HG02852 (cell line): ENCODE measurements around the gene KCNH1.

Source experiments
- ATAC-seq: cut with Tn5 transposase; IDR thresholded peaks from one replicate; pipeline ENCODE4 v1.9.1; 2021; ENCODE audit warnings: mild to moderate bottlenecking, moderate library complexity; ENCODE audit not compliant: unreplicated experiment

KCNH1 gene

GRCh38 chr1:210771131-210771530 is 362.8 kb downstream of the KCNH1 start:
- ATAC-seq, result no peak

DNA sequence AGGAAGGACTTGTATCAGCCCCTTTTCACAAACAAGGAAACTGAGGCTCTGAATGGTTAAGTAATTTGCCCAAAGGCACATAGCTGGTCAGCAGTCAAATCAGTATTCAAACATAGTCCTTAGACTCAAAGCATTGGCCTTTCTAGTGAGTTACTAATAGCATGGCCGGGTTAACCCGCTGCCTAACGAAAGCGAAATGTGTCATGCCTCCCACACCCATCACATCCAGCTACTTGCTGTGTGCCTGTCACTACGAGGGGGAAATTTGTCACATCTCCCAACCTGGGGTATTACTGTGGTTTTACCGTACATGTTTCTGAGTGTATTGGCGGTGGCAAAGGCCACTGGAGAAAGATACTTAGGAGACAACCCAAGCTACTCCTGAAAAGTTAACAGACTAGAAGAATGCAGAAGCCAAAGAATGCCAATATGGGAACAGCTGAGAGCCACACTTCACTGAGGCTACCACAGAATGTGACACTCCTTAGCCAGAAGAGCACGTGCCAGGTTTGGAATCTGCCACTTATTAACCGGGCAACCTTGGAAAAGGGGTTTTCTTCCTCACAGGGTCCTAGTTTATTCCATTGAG is 363.5 kb downstream of the KCNH1 start:
- no peak for ATAC-seq

DNA sequence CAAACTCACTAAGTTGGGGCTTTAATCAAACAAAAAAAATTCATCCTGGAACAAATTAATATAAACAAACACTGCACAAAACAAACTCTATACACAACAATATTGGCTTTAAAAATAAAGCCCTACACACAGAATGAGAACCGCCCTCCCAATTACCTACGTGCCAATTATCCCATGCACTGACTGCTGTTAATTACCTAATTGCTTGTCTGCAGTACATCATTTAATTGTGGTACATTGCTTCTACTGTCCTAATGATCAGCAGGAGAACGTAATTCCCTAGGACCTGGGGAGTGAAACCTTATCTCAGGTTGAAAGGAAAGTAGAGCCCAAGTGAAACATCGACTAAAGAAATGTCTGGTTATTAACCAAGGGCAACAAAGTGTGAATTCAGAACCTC is 364.5 kb downstream of the KCNH1 start:
- ATAC-seq, result no peak

DNA sequence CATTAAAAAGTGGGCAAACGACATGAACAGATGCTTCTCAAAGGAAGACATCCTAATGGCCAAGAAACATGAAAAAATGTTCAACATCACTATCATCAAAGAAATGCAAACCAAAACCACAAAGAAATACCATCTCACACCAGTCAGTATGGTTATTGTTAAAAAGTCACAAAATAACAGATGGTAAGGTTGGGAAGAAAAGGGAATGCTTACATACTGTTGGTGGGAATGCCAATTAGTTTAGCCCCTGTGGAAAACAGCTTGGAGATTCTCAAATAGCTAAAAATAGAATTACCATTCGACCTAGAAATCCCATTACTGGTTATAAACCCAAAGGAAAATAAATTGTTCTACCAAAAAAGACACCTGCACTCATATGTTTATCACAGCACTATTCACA is 369.4 kb downstream of the KCNH1 start:
- ATAC-seq, result no peak

- no peak for ATAC-seq
Measured at GRCh38 chr1:210758761-210759160, 375.2 kb downstream of the KCNH1 start.

DNA sequence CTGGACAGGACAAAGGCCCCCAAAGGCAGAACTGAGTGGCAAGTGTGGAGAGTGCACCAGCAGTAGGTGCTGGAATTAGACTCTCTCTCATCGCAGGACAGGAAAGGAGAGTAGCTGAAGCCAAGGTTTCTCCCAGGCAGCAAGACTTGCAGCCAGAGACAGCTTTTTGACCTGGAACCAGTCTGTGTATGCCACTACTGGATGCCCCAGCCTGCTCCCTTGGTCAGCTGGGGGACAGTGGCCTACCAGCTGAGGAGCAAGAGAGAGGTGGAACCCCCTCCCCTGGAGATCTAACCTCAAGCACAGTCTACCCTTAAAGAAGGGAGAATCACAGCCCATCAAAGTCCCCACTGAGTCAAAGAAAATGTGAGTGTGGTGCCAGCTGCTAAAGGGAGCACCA is 375.7 kb downstream of the KCNH1 start:
- no peak for ATAC-seq

GRCh38 chr1:210757677-210758076 is 376.3 kb downstream of the KCNH1 start:
- ATAC-seq, result no peak

DNA sequence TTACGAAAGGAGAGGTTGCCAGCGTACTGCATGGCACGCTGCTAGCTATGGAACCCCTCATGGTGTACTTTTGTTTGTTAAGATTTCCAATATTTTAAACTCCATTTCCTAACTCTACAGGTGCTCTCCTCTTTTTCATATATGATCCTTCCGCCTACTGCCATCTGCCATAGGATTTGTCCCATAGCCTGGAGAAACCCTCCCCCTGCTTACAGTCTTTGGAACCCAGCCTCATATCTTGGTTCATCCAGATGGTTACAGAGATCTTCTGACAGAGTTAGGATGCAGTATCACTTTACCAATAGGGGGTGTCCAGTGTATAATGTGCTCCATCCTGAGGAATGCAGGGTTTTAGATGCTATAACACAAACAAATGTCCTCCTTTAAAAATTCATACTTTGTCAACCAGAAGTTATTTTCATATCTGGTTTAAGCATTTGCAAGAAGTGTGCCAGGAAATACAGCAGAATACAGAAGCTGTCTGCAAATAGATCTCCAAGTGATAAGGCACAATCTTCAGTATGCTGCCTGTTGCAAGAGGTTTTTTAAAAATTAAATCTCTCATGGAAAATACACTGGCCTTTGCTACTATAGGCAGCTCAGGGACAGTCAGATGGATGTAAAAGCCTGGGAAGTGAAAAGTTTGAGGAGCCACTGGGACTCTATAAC is 377.8 kb downstream of the KCNH1 start:
- ATAC-seq, result no peak

- no peak for ATAC-seq
Measured at GRCh38 chr1:210754878-210755665, 378.9 kb downstream of the KCNH1 start.

GRCh38 chr1:210751911-210752310 is 382.0 kb downstream of the KCNH1 start:
- no peak for ATAC-seq

DNA sequence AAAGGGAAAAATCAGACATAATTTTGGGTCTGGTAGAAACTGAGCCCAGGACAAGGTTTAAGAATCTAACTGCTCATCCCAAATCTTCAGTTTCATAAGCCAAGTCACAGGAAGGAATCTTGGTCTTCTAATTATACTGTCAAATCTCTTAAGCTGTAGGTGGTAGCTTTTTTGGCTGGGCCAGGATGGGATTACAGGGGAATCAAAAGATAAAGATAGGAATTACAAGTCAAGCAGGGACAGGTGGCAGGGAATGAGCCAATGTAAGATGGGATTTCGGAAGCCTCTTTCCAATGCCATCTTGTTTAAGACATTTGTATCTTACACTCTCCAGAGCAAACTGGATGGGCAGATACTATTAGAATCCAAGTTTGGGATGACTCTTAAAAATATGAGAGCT is 383.5 kb downstream of the KCNH1 start:
- no peak for ATAC-seq

GRCh38 chr1:210748796-210749195 is 385.2 kb downstream of the KCNH1 start:
- ATAC-seq, result no peak

GRCh38 chr1:210747890-210748289 is 386.1 kb downstream of the KCNH1 start:
- no peak for ATAC-seq

DNA sequence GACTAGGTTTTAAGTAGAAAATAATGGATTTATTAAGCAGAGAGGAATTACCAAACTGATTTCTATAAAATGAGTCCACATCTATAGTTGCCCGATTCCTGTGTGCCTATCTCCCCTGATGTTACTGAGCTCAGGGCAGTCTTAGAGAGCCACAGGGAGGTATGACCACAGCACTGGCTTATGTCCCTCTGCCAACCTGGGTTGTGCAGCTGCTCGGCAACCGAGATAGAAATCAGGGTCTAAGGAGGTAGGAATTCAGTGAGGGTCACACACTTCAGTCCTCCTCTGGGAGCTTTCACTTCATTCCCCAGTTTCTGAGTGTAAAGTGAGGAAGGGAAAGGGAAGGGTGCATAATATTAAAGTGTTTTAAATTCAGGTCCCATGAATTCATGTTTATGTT is 386.8 kb downstream of the KCNH1 start:
- no peak for ATAC-seq

DNA sequence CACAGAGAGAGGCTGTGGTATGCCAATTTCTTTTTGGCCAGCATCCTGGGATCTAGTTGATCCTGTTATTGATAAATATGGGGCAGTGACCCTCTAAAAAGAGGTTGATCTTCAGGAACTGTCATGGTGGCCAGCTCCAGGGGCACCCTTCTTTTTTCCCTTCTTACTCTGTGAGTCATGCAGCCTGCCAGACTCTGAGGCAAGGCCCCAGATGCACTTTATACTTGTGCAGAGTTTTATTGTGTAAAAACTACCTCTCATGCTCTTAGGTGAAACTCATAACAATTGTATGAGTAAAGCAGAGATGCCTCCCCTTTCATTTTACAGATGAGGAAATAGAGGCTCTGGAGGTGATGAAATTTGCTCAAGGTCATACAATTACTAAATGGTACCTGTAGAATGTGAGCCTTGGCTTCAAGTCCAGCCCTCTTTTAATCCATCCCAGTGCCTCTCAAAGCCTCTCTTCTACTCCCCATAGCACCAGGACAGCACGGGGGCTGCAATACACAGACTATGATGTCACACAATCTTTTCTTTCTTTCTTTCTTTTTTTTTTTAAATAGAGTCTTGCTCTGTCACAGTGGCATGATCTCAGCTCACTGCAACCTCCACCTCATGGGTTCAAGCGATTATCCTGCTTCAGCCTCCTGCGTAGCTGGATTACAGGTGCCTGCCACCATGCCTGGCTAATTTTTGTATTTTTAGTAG is 387.8 kb downstream of the KCNH1 start:
- ATAC-seq, result no peak

- ATAC-seq, result no peak
Measured at GRCh38 chr1:210743038-210743437, 390.9 kb downstream of the KCNH1 start.

DNA sequence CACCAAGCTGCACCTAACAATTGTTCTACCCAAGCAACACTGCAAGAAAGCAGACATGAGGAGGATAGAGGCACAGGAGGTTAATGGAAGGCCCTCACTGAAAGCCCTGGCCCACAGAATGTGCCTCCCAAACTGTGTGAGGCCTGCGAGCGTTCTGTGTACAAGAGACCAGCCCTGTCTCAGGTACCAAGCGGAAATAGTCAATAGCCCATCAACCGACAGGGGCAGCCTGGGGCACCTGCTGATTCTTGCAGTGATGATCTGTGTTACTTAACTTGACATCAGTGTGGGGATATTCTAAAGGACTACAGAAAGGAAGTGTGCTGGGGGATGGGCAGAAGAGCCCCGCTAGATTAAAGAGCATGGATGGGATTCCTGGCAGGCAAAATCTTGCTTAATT is 392.4 kb downstream of the KCNH1 start:
- ATAC-seq, result no peak

- no peak for ATAC-seq
Measured at GRCh38 chr1:210739627-210740026, 394.3 kb downstream of the KCNH1 start.

- no peak for ATAC-seq
Measured at GRCh38 chr1:210738256-210738655, 395.7 kb downstream of the KCNH1 start.

DNA sequence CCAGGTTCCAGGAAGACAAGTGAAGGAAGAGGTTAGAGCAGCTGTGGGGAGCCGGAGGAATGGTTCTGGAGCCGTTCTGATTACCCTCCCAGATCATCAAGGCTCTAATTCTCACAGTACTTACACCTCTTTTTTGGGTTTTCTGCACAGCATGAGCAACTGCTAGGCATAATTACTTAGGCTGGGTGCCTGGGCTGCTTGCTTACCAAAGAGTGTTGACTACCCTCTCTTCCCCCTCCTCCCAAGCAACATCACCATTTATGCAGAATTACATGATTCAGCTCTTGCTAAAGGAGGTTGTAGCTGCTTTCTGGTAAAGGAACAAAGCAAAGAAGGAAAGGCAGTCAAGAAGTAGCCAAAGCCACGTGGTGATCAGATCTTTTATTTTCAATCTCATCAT is 397.2 kb downstream of the KCNH1 start:
- no peak for ATAC-seq

GRCh38 chr1:210731597-210731996 is 402.4 kb downstream of the KCNH1 start:
- no peak for ATAC-seq

DNA sequence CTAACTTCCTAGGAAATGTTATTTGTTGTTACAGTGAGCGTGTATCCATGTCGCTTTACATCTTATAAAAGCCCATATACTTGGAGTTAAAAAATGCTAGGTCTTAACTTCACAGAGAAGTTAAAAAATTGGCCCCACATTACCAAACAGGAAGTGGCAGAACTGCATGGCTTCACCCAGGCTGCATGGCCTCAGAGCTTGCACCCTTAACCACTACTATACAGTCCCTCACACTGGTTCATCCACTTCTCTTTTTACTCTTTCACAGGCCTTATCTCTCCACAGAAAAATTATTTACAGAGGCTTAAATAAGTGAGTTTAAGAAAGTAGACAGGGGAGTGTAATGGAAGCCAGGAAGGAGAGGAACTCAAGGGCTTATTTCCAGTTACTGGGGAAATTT is 402.8 kb downstream of the KCNH1 start:
- ATAC-seq, result no peak
